Dendritic cell treated with granulocyte-macrophage colony-stimulating factor and Interleukin-4, amounts not matched to agents 40 ng/mL and 50 ng/mL, for 4 days (primary cell): Measurements from ENCODE around the gene PPARG.
"Not testable (repeated sequence)": the region's sequence is repeated elsewhere in the genome, so short reads cannot be mapped to it uniquely, and the experiment has no call there.

Experiments used
- H3K27ac Mint-ChIP-seq: one replicate; pipeline ENCODE4 v1.8.0; 2022; ENCODE audit warnings: mild to moderate bottlenecking, mixed read lengths
- H3K27me3 Mint-ChIP-seq: one replicate; pipeline ENCODE4 v1.8.0; 2022; ENCODE audit warnings: mild to moderate bottlenecking, mixed read lengths
- H3K36me3 Mint-ChIP-seq: one replicate; pipeline ENCODE4 v1.8.0; 2022; ENCODE audit warnings: low read depth, mixed read lengths
- H3K4me1 Mint-ChIP-seq: one replicate; pipeline ENCODE4 v1.8.0; 2022; ENCODE audit warnings: low read depth, mixed read lengths
- H3K4me3 Mint-ChIP-seq: one replicate; pipeline ENCODE4 v1.8.0; 2022; ENCODE audit warnings: mild to moderate bottlenecking, moderate library complexity, mixed read lengths
- H3K9me3 Mint-ChIP-seq: one replicate; pipeline ENCODE4 v1.8.0; 2022; ENCODE audit warnings: mixed read lengths
- intact Hi-C: fragments of 100-400 bp; cut with micrococcal nuclease; formaldehyde crosslinking; loops from one replicate; pipeline ENCODE4 v1.15.0; 2022

Gene PPARG

DNA sequence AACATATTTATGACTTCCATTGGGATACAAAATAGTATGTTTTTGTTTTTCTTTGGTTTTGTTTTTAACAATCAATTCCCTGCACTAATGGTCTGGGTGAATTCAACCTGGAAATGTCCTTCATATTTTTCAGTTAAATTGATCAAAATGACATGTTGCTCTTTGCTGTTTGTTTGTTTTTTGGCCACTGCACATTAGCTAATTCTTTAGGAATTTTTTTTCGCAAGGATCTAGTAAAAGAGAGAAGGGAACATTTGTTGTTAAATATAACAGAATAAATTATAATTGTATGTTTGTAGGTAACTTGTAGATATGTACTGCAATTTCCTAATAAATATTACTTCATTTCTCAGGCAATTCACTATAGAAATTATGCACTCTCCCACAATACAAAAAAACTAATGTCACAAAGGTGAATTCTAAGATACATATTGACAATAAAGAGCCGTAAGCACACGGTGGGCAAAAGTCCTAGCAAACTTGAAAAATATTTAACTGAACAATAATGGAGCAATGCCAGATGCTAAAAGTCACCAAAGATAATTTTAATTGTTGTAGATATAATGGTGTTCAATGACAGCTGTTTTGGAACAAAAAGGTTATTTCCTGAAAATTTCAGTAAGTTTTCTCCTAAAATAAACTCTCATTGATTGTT lies 21.4 kb upstream of the PPARG start:
- H3K27me3 Mint-ChIP-seq = peaks cover 3% of the 10 kb centered on the region
- H3K9me3 Mint-ChIP-seq = no peaks in the 10 kb centered on the region
- no peak overlapping the region for H3K4me3 Mint-ChIP-seq
- no peaks in the 10 kb centered on the region for H3K36me3 Mint-ChIP-seq
- intact Hi-C loops = no loop called here
- H3K4me1 Mint-ChIP-seq = peaks cover 13% of the 10 kb centered on the region
- H3K27ac Mint-ChIP-seq = no peak overlapping the region

- Mint-ChIP-seq H3K9me3 (no peaks in the 10 kb centered on the region), H3K4me1 (peaks cover 13% of the 10 kb centered on the region), H3K27ac (no peak overlapping the region), H3K36me3 (no peaks in the 10 kb centered on the region), H3K4me3 (no peak overlapping the region), H3K27me3 (peaks cover 3% of the 10 kb centered on the region)
- intact Hi-C loops = no loop called here
These were observed 20.7 kb upstream of the PPARG start for GRCh38 chr3:12268049-12268735.

- intact Hi-C loops = no loop called here
- H3K27me3 Mint-ChIP-seq = peaks cover 3% of the 10 kb centered on the region
- no peak overlapping the region for H3K4me3 Mint-ChIP-seq
- H3K9me3 Mint-ChIP-seq = no peaks in the 10 kb centered on the region
- peaks cover 6% of the 10 kb centered on the region for H3K4me1 Mint-ChIP-seq
- no peak overlapping the region for H3K27ac Mint-ChIP-seq
- H3K36me3 Mint-ChIP-seq = no peaks in the 10 kb centered on the region
These were observed 17.9 kb upstream of the PPARG start for GRCh38 chr3:12270976-12271375.

- intact Hi-C loops = no loop called here
- H3K27me3 Mint-ChIP-seq = peaks cover 3% of the 10 kb centered on the region
These were observed 15.7 kb upstream of the PPARG start for GRCh38 chr3:12273045-12273695.

GRCh38 chr3:12275974-12276650 lies 12.8 kb upstream of the PPARG start:
- H3K4me1 Mint-ChIP-seq = peaks cover 20% of the 10 kb centered on the region
- intact Hi-C loops = no loop called here
- H3K27me3 Mint-ChIP-seq = peaks cover 3% of the 10 kb centered on the region
- H3K4me3 Mint-ChIP-seq = no peak overlapping the region
- no peaks in the 10 kb centered on the region for H3K36me3 Mint-ChIP-seq
- peak overlapping the region; percentile 13 for H3K27ac Mint-ChIP-seq
- no peaks in the 10 kb centered on the region for H3K9me3 Mint-ChIP-seq

More at GRCh38 chr3:12273045-12273695, 15.7 kb upstream of the PPARG start:
- Mint-ChIP-seq H3K9me3 (no peaks in the 10 kb centered on the region), H3K4me3 (no peak overlapping the region), H3K27ac (no peak overlapping the region), H3K36me3 (no peaks in the 10 kb centered on the region), H3K4me1 (peaks cover 15% of the 10 kb centered on the region)

DNA sequence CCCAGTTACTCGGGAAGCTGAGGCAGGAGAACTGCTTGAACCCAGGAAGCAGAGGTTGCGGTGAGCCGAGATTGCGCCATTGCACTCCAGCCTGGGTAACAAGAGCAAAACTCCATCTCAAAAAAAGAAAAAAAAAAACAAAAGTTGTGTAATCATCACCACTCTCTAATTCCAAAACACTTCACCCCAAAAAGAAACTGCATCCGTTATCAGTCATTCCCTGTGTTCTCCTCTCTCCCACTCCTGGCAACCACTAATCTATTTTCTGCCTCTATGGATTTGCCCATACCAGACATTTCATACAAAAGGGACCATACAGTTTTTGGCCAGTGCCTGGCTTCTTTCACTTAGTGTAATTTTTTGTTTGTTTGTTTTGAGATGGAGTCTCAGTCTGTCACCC lies 12.0 kb upstream of the PPARG start:
- H3K36me3 Mint-ChIP-seq, H3K27ac Mint-ChIP-seq, intact Hi-C loops, H3K4me3 Mint-ChIP-seq, H3K9me3 Mint-ChIP-seq, H3K27me3 Mint-ChIP-seq: not testable (repeated sequence)
- H3K4me1 Mint-ChIP-seq = peaks cover 20% of the 10 kb centered on the region

DNA sequence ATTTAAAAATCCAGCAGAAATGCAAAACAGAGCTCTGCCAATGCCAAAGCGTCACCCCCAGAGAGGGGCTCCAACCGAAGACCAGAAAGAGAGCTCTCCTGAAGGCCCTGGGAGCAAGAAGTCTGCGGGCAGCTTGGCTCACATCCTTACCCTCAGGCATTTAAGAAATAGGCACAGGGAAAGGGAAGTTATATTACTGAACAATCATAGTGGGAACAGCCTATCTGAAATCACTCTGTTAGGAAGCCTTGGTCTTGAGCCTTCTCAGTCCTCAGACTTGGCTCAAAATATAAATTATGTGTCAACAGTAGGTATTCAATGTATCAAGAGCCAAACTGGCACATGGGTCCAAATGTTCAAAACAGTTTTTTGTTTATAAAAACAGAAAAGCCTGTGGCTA lies 10.3 kb upstream of the PPARG start:
- intact Hi-C loops = no loop called here
- peaks cover 2% of the 10 kb centered on the region for H3K27me3 Mint-ChIP-seq

DNA sequence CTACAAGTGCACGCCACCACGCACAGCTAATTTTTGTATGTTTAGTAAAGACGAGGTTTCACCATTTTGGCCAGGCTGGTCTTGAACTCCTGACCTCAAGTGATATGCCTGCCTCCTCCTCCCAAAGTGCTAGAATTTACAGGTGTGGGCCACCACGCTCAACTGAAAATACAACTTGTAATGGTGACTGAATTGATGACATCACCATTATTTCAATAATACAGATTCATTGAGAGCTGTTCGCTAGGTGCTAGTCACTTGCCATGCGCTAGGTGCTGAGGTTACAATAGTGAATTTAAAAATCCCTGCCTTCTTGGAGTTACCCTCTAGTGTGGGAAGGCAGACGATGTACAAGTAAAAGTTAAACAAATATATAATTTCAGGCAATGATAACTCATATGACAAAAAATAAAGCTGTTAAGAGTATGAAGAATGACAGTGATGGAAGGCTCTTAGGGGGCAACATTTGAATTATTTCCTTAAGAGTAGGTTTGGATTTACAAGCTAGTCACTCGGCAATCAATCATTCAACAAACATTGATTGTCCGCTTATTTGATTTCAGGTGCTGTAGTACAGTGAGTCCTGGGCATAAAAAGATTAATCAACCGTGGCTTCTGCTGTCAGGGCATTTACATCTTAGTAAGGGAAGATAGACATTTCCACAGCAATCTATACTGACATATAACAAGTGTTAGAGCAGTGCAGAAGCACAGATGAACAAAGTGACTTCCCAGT lies 9.1 kb upstream of the PPARG start:
- Mint-ChIP-seq H3K27ac (no peak overlapping the region), H3K36me3 (no peaks in the 10 kb centered on the region), H3K4me3 (no peak overlapping the region), H3K27me3 (peaks cover 4% of the 10 kb centered on the region), H3K9me3 (no peaks in the 10 kb centered on the region), H3K4me1 (peaks cover 26% of the 10 kb centered on the region)
- intact Hi-C loops = loop anchor here (10.0 kb wide), 2 partner anchors 55 to 145 kb away; no protein-coding TSS in a partner anchor

More for the DNA sequence above, 10.3 kb upstream of the PPARG start:
- Mint-ChIP-seq H3K4me1 (peaks cover 26% of the 10 kb centered on the region), H3K36me3 (no peaks in the 10 kb centered on the region), H3K27ac (no peak overlapping the region), H3K4me3 (no peak overlapping the region), H3K9me3 (no peaks in the 10 kb centered on the region)

- H3K36me3 Mint-ChIP-seq = no peaks in the 10 kb centered on the region
- H3K4me1 Mint-ChIP-seq = peaks cover 26% of the 10 kb centered on the region
- H3K4me3 Mint-ChIP-seq = no peak overlapping the region
- intact Hi-C loops = loop anchor here (10.0 kb wide), 2 partner anchors 56 to 146 kb away; no protein-coding TSS in a partner anchor
- no peak overlapping the region for H3K27ac Mint-ChIP-seq
- H3K27me3 Mint-ChIP-seq = peaks cover 8% of the 10 kb centered on the region
- H3K9me3 Mint-ChIP-seq = no peaks in the 10 kb centered on the region
These were observed 8.5 kb upstream of the PPARG start for GRCh38 chr3:12280357-12280806.

GRCh38 chr3:12284591-12284990 lies 4.3 kb upstream of the PPARG start:
- Mint-ChIP-seq H3K9me3 (no peaks in the 10 kb centered on the region), H3K36me3 (no peaks in the 10 kb centered on the region), H3K4me3 (no peak overlapping the region), H3K27ac (no peak overlapping the region), H3K27me3 (peaks cover 14% of the 10 kb centered on the region), H3K4me1 (peaks cover 21% of the 10 kb centered on the region)
- intact Hi-C loops = loop anchor here (10.0 kb wide), 2 partner anchors 60 to 150 kb away; no protein-coding TSS in a partner anchor

DNA sequence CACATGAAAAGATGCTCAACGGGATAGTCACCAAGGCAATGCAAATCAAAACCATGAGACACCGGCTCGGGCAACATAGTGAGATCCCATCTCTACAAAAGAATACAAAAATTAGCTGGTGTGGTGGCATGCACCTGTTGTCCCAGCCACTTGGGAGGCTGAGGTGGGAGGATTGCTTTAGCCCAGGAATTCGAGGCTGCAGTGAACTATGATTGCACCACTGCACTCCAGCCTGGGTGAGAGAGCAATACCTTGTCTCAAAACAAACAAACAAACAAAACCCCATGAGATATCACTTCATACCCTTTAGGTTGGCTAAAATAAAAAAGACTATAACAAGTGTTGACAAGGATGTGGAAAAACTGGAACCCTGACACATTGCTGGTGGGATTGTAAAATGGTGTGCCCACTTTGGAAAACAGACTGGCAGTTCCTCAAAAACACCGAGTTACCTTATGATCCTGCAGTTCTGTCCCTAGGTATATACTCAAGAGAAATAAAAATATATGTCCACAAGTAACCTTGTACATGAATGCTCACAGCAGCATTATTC lies 3.8 kb upstream of the PPARG start:
- peaks cover 21% of the 10 kb centered on the region for H3K4me1 Mint-ChIP-seq
- no peaks in the 10 kb centered on the region for H3K9me3 Mint-ChIP-seq
- no peak overlapping the region for H3K4me3 Mint-ChIP-seq
- H3K36me3 Mint-ChIP-seq = no peaks in the 10 kb centered on the region
- H3K27ac Mint-ChIP-seq = no peak overlapping the region
- H3K27me3 Mint-ChIP-seq = peaks cover 14% of the 10 kb centered on the region
- intact Hi-C loops = loop anchor here (5.0 to 10.0 kb wide), 4 partner anchors 60 to 197 kb away; partner anchors contain the start of gene TSEN2

GRCh38 chr3:12285779-12286178 lies 3.1 kb upstream of the PPARG start:
- Mint-ChIP-seq H3K27me3 (peaks cover 14% of the 10 kb centered on the region), H3K4me1 (peaks cover 22% of the 10 kb centered on the region)
- not testable (repeated sequence) for H3K9me3 Mint-ChIP-seq, H3K36me3 Mint-ChIP-seq, H3K27ac Mint-ChIP-seq, H3K4me3 Mint-ChIP-seq
- intact Hi-C loops = loop anchor here (5.0 to 10.0 kb wide), 4 partner anchors 61 to 197 kb away; partner anchors contain the start of gene TSEN2

DNA sequence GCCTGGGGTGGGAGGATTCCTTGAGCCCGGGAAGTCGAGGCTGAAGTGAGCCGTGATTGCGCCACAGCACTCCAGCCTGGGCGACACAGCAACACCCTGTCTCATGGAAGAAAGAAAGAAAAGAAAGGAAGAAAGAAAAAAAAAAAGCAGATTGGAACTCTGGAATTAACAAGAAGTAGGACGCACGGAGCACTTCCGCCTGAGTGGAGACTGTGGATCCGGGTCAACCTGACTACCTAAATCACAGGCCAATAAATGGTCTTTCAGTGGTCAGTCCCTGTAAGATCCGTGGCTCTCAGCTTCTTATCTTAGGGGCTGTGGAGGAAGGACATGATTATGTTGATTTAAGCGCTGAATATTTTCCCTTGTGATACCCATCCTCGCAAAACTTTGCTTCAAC lies 2.4 kb upstream of the PPARG start:
- no peaks in the 10 kb centered on the region for H3K9me3 Mint-ChIP-seq
- peaks cover 14% of the 10 kb centered on the region for H3K27me3 Mint-ChIP-seq
- peaks cover 27% of the 10 kb centered on the region for H3K4me1 Mint-ChIP-seq
- H3K27ac Mint-ChIP-seq = peak overlapping the region; percentile 89
- no peak overlapping the region for H3K4me3 Mint-ChIP-seq
- no peaks in the 10 kb centered on the region for H3K36me3 Mint-ChIP-seq
- intact Hi-C loops = loop anchor here (5.0 to 10.0 kb wide), 4 partner anchors 62 to 196 kb away; partner anchors contain the start of gene TSEN2
